Measurements from ENCODE around the gene SPINK8. TPM values are rescaled to one million over a fixed set of nuclear protein-coding genes. Genes with fewer than 3 reads are reported as not detected.

Gene SPINK8
- total and polyA plus RNA-seq, 2 donors (not counting 3 experiments of a cell fraction or from before 2014, with no cell fraction given) = not detected

- Histone ChIP-seq H3K27me3 (ENCODE audit: control insufficient read depth in 2 of 2, insufficient read depth in 2 of 2, low read length in 2 of 2) (peaks cover 0 to 1% of the 10 kb centered on the region in 2 experiments), H4K20me1 (replicated peaks; ENCODE audit: control insufficient read depth, extremely low read depth, insufficient read depth, low read length) (no peaks in the 10 kb centered on the region), H3K4me2 (ENCODE audit: insufficient read depth, low read length) (no peak overlapping the region), H3K27ac (ENCODE audit: insufficient read depth, low read depth, low read length) (no peak overlapping the region), H3K9me1 (replicated peaks; ENCODE audit: control insufficient read depth, extremely low read depth, insufficient read depth, low read length) (no peaks in the 10 kb centered on the region), H3K9me3 (replicated peaks; ENCODE audit: control insufficient read depth, insufficient read depth, low read length) (no peaks in the 10 kb centered on the region), H3K9ac (replicated peaks; ENCODE audit: extremely low read depth, insufficient read depth, low read length) (no peak overlapping the region), H3K79me2 (ENCODE audit: control insufficient read depth, insufficient read depth, low read length) (no peaks in the 10 kb centered on the region), H3K36me3 (ENCODE audit: control insufficient read depth in 2 of 2, extremely low read depth in 1 of 2, insufficient read depth in 2 of 2, low read length in 2 of 2) (no peaks in the 10 kb centered on the region), H3K4me3 (replicated peaks in 1 of 3; ENCODE audit: insufficient read depth in 1 of 3, low read depth in 1 of 3, low read length in 3 of 3) (no peak overlapping the region), H3K4me1 (ENCODE audit: control insufficient read depth, extremely low read depth, insufficient read depth, low read length) (no peaks in the 10 kb centered on the region), H2AFZ (ENCODE audit: low read depth, low read length) (no peak overlapping the region)
- POLR2A ChIA-PET = no interaction called here
- DNase-seq (ENCODE audit: low read depth, low spot score) (no peak), FAIRE-seq (no peak)
- BruUV-seq (replicated peaks) = no TSS peak
- CTCF ChIA-PET = interaction anchor here (1.0 to 24.1 kb wide), 4 partner anchors 27 to 274 kb away, joined by 3 to 723 read pairs (median 28); partner anchors contain the start of gene PLXNB1
- intact Hi-C loops (cut with micrococcal nuclease) (loop anchor here (10.0 kb wide), 1 partner anchor 81 kb away; no protein-coding TSS in a partner anchor), dilution Hi-C loops (cut with MboI; ENCODE audit: extremely low pct_ligation_motif_present, low sequenced_read_pairs) (no loop called here)
- no peak for TF ChIP-seq CTCF (IDR thresholded peaks at IDR 0.05; ENCODE audit: extremely low read depth in 1 of 2, insufficient read depth in 1 of 2, low read depth in 1 of 2, low read length in 2 of 2)
- TF ChIP-seq GATA2 (IDR thresholded peaks at IDR 0.05; ENCODE audit: insufficient read depth, insufficient read length, low read depth, low read length) = no peak
- TF ChIP-seq POLR2A (IDR thresholded peaks at IDR 0.05; ENCODE audit: low read depth, low read length) = no peak
- no peak for TF ChIP-seq POLR2AphosphoS5 (IDR thresholded peaks at IDR 0.05; ENCODE audit: insufficient read depth, low read depth, low read length)
- no peak for TF ChIP-seq JUN (IDR thresholded peaks at IDR 0.05; ENCODE audit: borderline replicate concordance, insufficient read depth, insufficient read length, low read depth)
- no peak for TF ChIP-seq EZH2 (IDR thresholded peaks at IDR 0.05; ENCODE audit: borderline replicate concordance, low read depth, low read length, severe bottlenecking)
- TF ChIP-seq MYC (IDR thresholded peaks at IDR 0.05; ENCODE audit: low read depth, low read length) = no peak
- no peak for TF ChIP-seq FOS (IDR thresholded peaks at IDR 0.05; ENCODE audit: borderline replicate concordance, insufficient read depth, low read length)
- TF ChIP-seq MAX (IDR thresholded peaks at IDR 0.05; ENCODE audit: insufficient read depth, insufficient read length) = no peak
These were observed 58.0 kb downstream of the SPINK8 start for GRCh38 chr3:48275287-48276027.

Data from endothelial cell of umbilical vein (primary cell).